NT2/D1 (cell line): ENCODE data around the gene TMTC4.

Experiments
- SUZ12 ChIP-seq: IDR thresholded peaks from 2 replicates; pipeline ENCODE4 v1.6.1; 2011; ENCODE audit not compliant: insufficient read length, insufficient read depth; ENCODE audit errors: extremely low read depth
- YY1 ChIP-seq: IDR thresholded peaks from 2 replicates; pipeline ENCODE4 v1.6.1; 2011; ENCODE audit not compliant: insufficient read length, insufficient read depth

GRCh38 chr13:100674572-100674871, at the start of gene TMTC4:
- TF ChIP-seq YY1 (no peak), SUZ12 (no peak)
